Right kidney (tissue), 1 donor: ENCODE data around the gene UGT1A7.

Experiments
- DNase-seq: peaks from one replicate; pipeline ENCODE4 v3.0.0-alpha.2; 2016

Gene UGT1A7

GRCh38 chr2:233761040-233761769 is 79.5 kb downstream of the UGT1A7 start:
- no peak for DNase-seq

- DNase-seq: no peak
Observed at GRCh38 chr2:233764264-233764663, 82.6 kb downstream of the UGT1A7 start.

GRCh38 chr2:233764761-233765160 is 83.1 kb downstream of the UGT1A7 start:
- DNase-seq: no peak

GRCh38 chr2:233766416-233766815 is 84.7 kb downstream of the UGT1A7 start:
- no peak for DNase-seq

- DNase-seq: no peak
Observed at GRCh38 chr2:233768076-233768475, 86.4 kb downstream of the UGT1A7 start.

GRCh38 chr2:233769260-233769659 is 87.6 kb downstream of the UGT1A7 start:
- DNase-seq: no peak

GRCh38 chr2:233772153-233772552 is 90.5 kb downstream of the UGT1A7 start:
- DNase-seq: no peak

GRCh38 chr2:233772583-233772982 is 90.9 kb downstream of the UGT1A7 start:
- no peak for DNase-seq

- DNase-seq: no peak
Observed at GRCh38 chr2:233773854-233774253, 92.2 kb downstream of the UGT1A7 start.

- DNase-seq: no peak
Observed at GRCh38 chr2:233775414-233775813, 93.7 kb downstream of the UGT1A7 start.

GRCh38 chr2:233778030-233778429 is 96.3 kb downstream of the UGT1A7 start, which contains the start of gene MROH2A:
Gene MROH2A (plus strand): TSS chr2:233778330. CDS start chr2:233779359, 1,029 bp downstream.
- no peak for DNase-seq

- DNase-seq: no peak
Observed at GRCh38 chr2:233779722-233780121, 98.0 kb downstream of the UGT1A7 start.

- no peak for DNase-seq
Observed at GRCh38 chr2:233780771-233781170, 99.1 kb downstream of the UGT1A7 start.

- no peak for DNase-seq
Observed at GRCh38 chr2:233789554-233789953, 107.9 kb downstream of the UGT1A7 start.

- no peak for DNase-seq
Observed at GRCh38 chr2:233791151-233791882, 109.6 kb downstream of the UGT1A7 start.

- DNase-seq: no peak
Observed at GRCh38 chr2:233791883-233792329, 110.2 kb downstream of the UGT1A7 start.

- no peak for DNase-seq
Observed at GRCh38 chr2:233792720-233793119, 111.0 kb downstream of the UGT1A7 start.

- DNase-seq: no peak
Observed at GRCh38 chr2:233793465-233794127, 111.9 kb downstream of the UGT1A7 start.

GRCh38 chr2:233794128-233794658 is 112.5 kb downstream of the UGT1A7 start:
- DNase-seq: no peak

- no peak for DNase-seq
Observed at GRCh38 chr2:233795735-233796171, 114.1 kb downstream of the UGT1A7 start.

GRCh38 chr2:233796254-233796653 is 114.6 kb downstream of the UGT1A7 start:
- no peak for DNase-seq

- DNase-seq: no peak
Observed at GRCh38 chr2:233798335-233799086, 116.8 kb downstream of the UGT1A7 start.
